Activated CD8-positive, alpha-beta memory T cell treated with anti-CD3 and anti-CD28 coated beads for 48 hours (primary cell): ENCODE data around the gene MPDZ.

ENCODE experiments used
- DNase-seq, 3 experiments: peaks; one replicate each; pipeline ENCODE4 v3.0.0-alpha.2; 2020; ENCODE audit warnings: low read depth in 2 of 3, low spot score in 2 of 3

Gene MPDZ

GRCh38 chr9:13186091-13186490, 93.4 kb downstream of the MPDZ start:
- no peak for DNase-seq

GRCh38 chr9:13181652-13182051, 97.8 kb downstream of the MPDZ start:
- DNase-seq = no peak

GRCh38 chr9:13179257-13179656, 100.2 kb downstream of the MPDZ start:
- DNase-seq = no peak

- DNase-seq = no peak
Observed at GRCh38 chr9:13175732-13176131, 103.8 kb downstream of the MPDZ start.

GRCh38 chr9:13174906-13175639, 104.4 kb downstream of the MPDZ start:
- DNase-seq = no peak

- DNase-seq = no peak
Observed at GRCh38 chr9:13173553-13173952, 105.9 kb downstream of the MPDZ start.

GRCh38 chr9:13171261-13171660, 108.2 kb downstream of the MPDZ start:
- DNase-seq = no peak

- no peak for DNase-seq
Observed at GRCh38 chr9:13166996-13167395, 112.5 kb downstream of the MPDZ start.

- no peak for DNase-seq
Observed at GRCh38 chr9:13165956-13166355, 113.5 kb downstream of the MPDZ start.

- DNase-seq = no peak
Observed at GRCh38 chr9:13165236-13165945, 114.1 kb downstream of the MPDZ start.

GRCh38 chr9:13163946-13164345, 115.5 kb downstream of the MPDZ start:
- no peak for DNase-seq

- no peak for DNase-seq
Observed at GRCh38 chr9:13163287-13163686, 116.2 kb downstream of the MPDZ start.

- DNase-seq = no peak
Observed at GRCh38 chr9:13160051-13160450, 119.4 kb downstream of the MPDZ start.

GRCh38 chr9:13158986-13159385, 120.5 kb downstream of the MPDZ start:
- DNase-seq = no peak

GRCh38 chr9:13151489-13151888, 128.0 kb downstream of the MPDZ start:
- no peak for DNase-seq

- DNase-seq = no peak
Observed at GRCh38 chr9:13149454-13149853, 130.0 kb downstream of the MPDZ start.

- no peak for DNase-seq
Observed at GRCh38 chr9:13146840-13147239, 132.7 kb downstream of the MPDZ start.

- no peak for DNase-seq
Observed at GRCh38 chr9:13145340-13145739, 134.2 kb downstream of the MPDZ start.

GRCh38 chr9:13144166-13144775, 135.2 kb downstream of the MPDZ start:
- DNase-seq = no peak

GRCh38 chr9:13143281-13143680, 136.2 kb downstream of the MPDZ start:
- DNase-seq = no peak

- DNase-seq = no peak
Observed at GRCh38 chr9:13142776-13143175, 136.7 kb downstream of the MPDZ start.

GRCh38 chr9:13141629-13142028, 137.9 kb downstream of the MPDZ start:
- DNase-seq = no peak
